ENCODE measurements around the gene RNASE2.
"Not testable (repeated sequence)": the region's sequence is repeated elsewhere in the genome, so short reads cannot be mapped to it uniquely, and the experiment has no call there.

RNASE2 gene

DNA sequence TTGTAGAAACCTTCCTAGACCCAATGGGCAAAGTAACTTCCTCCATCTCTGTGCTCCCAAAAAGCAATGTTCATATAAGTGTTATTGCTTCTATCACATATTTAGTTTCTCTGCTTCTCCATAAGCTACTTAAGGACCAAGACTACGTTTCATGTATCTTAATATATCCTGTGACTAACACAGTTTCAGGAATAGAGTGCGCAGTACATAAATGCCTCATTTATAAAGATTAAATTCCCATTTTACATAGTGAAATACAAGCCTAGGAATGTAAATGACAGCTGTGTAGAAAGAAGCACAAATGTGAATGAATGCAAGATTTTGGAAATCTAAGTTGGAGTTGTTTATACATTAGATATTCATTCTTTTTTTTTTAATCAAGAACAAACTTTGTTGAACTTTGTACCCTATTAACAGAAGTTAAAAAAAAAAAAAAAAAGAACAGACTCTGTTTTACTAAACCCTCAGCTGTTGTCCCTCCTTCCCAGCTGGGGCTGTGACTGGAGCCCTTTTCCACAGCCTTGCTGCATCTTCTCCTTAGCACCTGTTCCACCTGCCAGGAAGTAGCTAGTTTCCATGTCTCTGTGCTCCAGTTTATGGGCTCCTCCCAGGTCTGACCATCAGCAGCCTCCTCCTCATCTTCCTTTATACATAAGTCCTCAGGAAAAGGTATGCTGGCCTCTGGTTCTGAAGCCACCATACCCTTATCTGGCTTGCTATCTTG, 27.5 kb downstream of the RNASE2 start:
- TF ChIP-seq, protein P1, sequence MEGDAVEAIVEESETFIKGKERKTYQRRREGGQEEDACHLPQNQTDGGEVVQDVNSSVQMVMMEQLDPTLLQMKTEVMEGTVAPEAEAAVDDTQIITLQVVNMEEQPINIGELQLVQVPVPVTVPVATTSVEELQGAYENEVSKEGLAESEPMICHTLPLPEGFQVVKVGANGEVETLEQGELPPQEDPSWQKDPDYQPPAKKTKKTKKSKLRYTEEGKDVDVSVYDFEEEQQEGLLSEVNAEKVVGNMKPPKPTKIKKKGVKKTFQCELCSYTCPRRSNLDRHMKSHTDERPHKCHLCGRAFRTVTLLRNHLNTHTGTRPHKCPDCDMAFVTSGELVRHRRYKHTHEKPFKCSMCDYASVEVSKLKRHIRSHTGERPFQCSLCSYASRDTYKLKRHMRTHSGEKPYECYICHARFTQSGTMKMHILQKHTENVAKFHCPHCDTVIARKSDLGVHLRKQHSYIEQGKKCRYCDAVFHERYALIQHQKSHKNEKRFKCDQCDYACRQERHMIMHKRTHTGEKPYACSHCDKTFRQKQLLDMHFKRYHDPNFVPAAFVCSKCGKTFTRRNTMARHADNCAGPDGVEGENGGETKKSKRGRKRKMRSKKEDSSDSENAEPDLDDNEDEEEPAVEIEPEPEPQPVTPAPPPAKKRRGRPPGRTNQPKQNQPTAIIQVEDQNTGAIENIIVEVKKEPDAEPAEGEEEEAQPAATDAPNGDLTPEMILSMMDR (IDR thresholded peaks at IDR 0.05; ENCODE audit: low read depth, low read length) = no peak
- Histone ChIP-seq H3K9me3 (ENCODE audit: severe bottlenecking) (peaks cover 3% of the 10 kb centered on the region), H3K4me3 (ENCODE audit: low read depth, low read length) (no peak overlapping the region), H3K27me3 (ENCODE audit: insufficient read depth, low read depth, severe bottlenecking) (no peaks in the 10 kb centered on the region), H3K27ac (no peak overlapping the region), H3K36me3 (no peaks in the 10 kb centered on the region)
- DNase-seq = no peak

DNA sequence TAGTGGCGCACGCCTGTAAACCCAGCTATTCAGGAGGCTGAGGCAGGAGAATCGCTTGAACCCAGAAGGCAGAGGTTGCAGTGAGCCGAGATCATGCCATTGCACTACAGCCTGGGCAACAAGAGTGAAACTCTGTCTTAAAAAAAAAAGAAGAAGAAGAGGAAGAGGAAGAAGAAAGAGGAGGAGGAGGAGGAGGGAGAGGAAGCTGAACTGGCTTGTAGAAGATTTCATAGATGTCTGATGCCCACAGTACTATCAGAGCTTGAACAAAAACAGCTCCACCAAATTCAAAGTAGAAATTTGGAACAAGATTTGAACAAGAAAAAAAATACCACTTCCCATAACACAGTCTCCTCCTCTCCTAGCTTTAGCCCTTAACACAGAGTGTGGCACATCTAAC, 30.4 kb downstream of the RNASE2 start:
- not testable (repeated sequence) for H3K27ac ChIP-seq; H3K27me3 ChIP-seq (ENCODE audit: insufficient read depth, low read depth, severe bottlenecking); H3K4me3 ChIP-seq (ENCODE audit: low read depth, low read length); H3K9me3 ChIP-seq (ENCODE audit: severe bottlenecking); DNase-seq; H3K36me3 ChIP-seq

DNA sequence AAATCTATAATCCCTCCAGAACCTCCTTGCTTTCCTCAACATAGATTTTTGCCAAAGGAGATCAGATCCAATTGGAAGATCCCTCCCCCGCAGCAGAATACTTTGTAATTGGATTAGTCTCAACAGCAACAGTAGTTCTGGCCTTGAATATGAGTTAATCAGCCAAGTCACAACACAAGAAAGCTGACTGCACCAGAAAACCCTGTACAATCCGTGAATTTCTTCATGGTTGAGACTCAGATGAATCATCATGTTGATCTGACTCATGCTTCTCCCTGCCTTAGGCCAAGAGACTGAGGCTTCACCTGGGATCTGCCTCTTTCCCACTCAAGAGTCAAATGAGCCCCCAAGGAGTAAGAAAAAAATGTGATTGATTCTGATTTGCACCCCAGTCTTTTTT, 31.5 kb downstream of the RNASE2 start:
- Histone ChIP-seq H3K27me3 (ENCODE audit: insufficient read depth, low read depth, severe bottlenecking) (no peaks in the 10 kb centered on the region), H3K4me3 (ENCODE audit: low read depth, low read length) (no peak overlapping the region), H3K9me3 (ENCODE audit: severe bottlenecking) (peaks cover 3% of the 10 kb centered on the region), H3K36me3 (peaks cover 7% of the 10 kb centered on the region), H3K27ac (no peak overlapping the region)
- TF ChIP-seq, protein P1 (IDR thresholded peaks at IDR 0.05; ENCODE audit: low read depth, low read length) = no peak
- no peak for DNase-seq

DNA sequence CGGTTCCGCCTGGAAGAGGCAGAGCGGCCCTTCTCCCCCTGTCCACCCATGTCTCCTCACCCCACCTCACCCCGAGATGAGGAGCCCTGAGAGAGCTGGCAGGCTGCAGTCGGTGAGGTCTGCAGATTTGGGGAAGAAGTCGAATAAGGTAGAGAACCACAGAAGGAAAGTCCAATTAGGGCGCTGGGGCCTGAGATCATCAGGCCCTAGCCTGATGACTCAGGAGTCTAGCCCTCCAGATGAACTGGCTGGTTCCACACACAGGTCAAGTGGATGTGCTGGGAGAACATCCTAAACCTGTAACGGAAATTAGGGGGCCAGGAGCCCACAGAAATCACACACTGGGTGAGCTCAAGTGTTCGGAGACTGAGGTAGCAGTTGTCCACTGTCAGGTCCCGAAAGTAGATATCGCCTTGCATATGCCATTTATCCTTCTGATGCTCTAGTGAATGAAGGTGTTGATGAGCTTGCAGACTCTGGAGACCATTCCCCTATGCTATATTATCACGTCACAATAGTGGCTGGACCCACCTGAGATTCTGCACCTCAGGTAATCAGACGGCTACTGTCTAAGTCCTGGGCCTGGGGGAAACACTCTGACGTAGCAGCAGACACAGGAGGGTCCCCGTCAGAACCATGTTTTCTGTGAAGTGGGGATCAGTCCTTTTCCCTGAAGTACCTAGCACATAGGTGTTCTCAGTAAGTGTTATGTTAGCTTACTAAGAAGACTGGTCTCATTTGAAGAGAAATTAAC, 33.6 kb downstream of the RNASE2 start:
- DNase-seq = no peak
- peaks cover 28% of the 10 kb centered on the region for H3K36me3 ChIP-seq
- H3K27me3 ChIP-seq (ENCODE audit: insufficient read depth, low read depth, severe bottlenecking) = no peaks in the 10 kb centered on the region
- peak overlapping the region; percentile 85 for H3K4me3 ChIP-seq (ENCODE audit: low read depth, low read length)
- no peak overlapping the region for H3K27ac ChIP-seq
- H3K9me3 ChIP-seq (ENCODE audit: severe bottlenecking) = peaks cover 3% of the 10 kb centered on the region
- TF ChIP-seq, protein P1 (IDR thresholded peaks at IDR 0.05; ENCODE audit: low read depth, low read length) = no peak

DNA sequence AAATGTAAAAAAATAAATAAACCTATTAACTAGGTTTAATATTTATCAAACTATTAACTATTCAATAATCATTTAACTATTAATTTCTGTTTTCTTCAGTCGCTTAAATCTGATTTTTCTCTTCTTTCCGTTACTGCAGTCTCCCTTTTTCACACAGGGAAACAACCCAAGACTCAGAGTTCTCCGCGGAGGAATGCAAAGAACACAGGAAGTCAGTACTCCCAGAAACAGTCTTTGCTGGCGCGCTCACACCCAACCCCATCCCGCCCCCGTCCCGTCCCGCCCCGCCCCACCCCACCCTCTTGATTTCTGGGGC, 34.1 kb downstream of the RNASE2 start:
- Histone ChIP-seq H3K4me3 (ENCODE audit: low read depth, low read length) (peak overlapping the region; percentile 85), H3K27me3 (ENCODE audit: insufficient read depth, low read depth, severe bottlenecking) (no peaks in the 10 kb centered on the region), H3K36me3 (peaks cover 33% of the 10 kb centered on the region), H3K9me3 (ENCODE audit: severe bottlenecking) (peaks cover 3% of the 10 kb centered on the region), H3K27ac (no peak overlapping the region)
- DNase-seq = no peak
- TF ChIP-seq, protein P1 (IDR thresholded peaks at IDR 0.05; ENCODE audit: low read depth, low read length) = no peak

DNA sequence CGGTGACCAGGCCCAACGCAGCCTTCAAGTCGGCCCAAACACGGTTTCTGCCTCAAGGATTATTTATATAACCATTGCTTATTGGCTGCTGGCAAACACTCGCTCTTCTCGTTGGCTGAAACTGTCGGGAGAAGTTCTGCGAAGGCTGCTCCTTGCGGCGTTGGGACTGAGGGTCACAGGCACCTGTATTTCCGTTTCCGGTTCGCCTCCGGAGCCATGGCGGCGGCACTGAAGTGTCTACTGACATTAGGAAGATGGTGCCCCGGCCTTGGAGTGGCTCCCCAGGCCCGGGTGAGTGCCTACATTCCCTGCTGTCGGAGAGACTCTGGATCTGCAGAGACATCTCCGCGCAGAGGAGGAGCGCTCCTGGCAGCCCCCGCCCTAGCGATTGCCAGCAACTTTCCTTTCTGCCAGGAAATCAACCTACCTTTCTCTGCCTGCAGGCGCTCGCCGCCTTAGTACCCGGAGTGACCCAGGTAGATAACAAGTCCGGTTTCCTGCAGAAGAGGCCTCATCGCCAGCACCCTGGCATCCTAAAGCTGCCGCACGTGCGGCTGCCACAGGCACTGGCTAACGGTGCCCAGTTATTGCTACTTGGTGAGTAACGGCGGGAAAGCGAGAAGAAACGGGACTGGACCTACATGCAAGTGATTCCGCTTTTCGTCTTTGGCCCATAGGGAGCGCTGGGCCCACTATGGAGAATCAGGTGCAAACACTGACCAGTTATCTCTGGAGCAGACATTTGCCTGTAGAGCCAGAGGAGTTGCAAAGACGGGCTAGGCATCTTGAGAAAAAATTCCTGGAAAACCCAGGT, 34.7 kb downstream of the RNASE2 start, which contains the start of gene METTL17:
METTL17 (plus strand) TSS at position 194 of the 814 bp plus-strand sequence; CDS start at position 217, 23 bp downstream.
- peaks cover 39% of the 10 kb centered on the region for H3K36me3 ChIP-seq
- peak within 1 kb of the TSS; percentile 85 for H3K4me3 ChIP-seq (ENCODE audit: low read depth, low read length)
- H3K9me3 ChIP-seq (ENCODE audit: severe bottlenecking) = peaks cover 3% of the 10 kb centered on the region
- TF ChIP-seq, protein P1 (IDR thresholded peaks at IDR 0.05; ENCODE audit: low read depth, low read length) = peak; percentile 64
- no peaks in the 10 kb centered on the region for H3K27me3 ChIP-seq (ENCODE audit: insufficient read depth, low read depth, severe bottlenecking)
- DNase-seq = peak; percentile 94
- H3K27ac ChIP-seq = peak within 1 kb of the TSS; percentile 79
